Esophagus squamous epithelium (tissue), 4 donors: ENCODE data around the gene APOL4.

Source experiments
- POLR2A ChIP-seq, 4 donors: fragments of 450-650 bp; IDR thresholded peaks; one replicate each; pipeline ENCODE4 v1.6.1; 2017; ENCODE audit warnings: antibody characterized with exemption in 4 of 4, mild to moderate bottlenecking in 4 of 4, moderate library complexity in 3 of 4
- TF ChIP-seq, protein P1 (sequence below), 6 experiments: fragments of 450-650 bp in 4 of 6; fragments of 200-600 bp in 2 of 6; sonication (generic) in 2 of 6; IDR thresholded peaks; one replicate each; pipeline ENCODE4 v1.5.1; 2016 to 2019; ENCODE audit warnings: antibody characterized with exemption in 6 of 6, mild to moderate bottlenecking in 4 of 6, moderate library complexity in 4 of 6

- TF ChIP-seq, protein P1, sequence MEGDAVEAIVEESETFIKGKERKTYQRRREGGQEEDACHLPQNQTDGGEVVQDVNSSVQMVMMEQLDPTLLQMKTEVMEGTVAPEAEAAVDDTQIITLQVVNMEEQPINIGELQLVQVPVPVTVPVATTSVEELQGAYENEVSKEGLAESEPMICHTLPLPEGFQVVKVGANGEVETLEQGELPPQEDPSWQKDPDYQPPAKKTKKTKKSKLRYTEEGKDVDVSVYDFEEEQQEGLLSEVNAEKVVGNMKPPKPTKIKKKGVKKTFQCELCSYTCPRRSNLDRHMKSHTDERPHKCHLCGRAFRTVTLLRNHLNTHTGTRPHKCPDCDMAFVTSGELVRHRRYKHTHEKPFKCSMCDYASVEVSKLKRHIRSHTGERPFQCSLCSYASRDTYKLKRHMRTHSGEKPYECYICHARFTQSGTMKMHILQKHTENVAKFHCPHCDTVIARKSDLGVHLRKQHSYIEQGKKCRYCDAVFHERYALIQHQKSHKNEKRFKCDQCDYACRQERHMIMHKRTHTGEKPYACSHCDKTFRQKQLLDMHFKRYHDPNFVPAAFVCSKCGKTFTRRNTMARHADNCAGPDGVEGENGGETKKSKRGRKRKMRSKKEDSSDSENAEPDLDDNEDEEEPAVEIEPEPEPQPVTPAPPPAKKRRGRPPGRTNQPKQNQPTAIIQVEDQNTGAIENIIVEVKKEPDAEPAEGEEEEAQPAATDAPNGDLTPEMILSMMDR (IDR thresholded peaks at IDR 0.05), result no peak
- TF ChIP-seq POLR2A (IDR thresholded peaks at IDR 0.05), result no peak
Measured at GRCh38 chr22:36226189-36226588, 24.6 kb upstream of the APOL4 start.
